H54 (cell line): ENCODE results near the gene ITGA2.
A peak's percentile ranks its signal among the peaks of the same experiment; 100 is the strongest.

Source experiments
- DNase-seq: peaks from one replicate; pipeline ENCODE4 v3.0.0; 2011; ENCODE audit warnings: low spot score, mixed read lengths; ENCODE audit not compliant: insufficient read length
- FAIRE-seq: peaks from 3 replicates; lab custom pipeline; 2011; peaks lifted over from hg19 to GRCh38; lab: Jason Lieb, UNC
- POLR2A ChIP-seq: IDR thresholded peaks from 2 replicates; pipeline ENCODE4 v1.6.1; 2011; ENCODE audit warnings: low read depth, mild to moderate bottlenecking, low read length

ITGA2 gene

DNA sequence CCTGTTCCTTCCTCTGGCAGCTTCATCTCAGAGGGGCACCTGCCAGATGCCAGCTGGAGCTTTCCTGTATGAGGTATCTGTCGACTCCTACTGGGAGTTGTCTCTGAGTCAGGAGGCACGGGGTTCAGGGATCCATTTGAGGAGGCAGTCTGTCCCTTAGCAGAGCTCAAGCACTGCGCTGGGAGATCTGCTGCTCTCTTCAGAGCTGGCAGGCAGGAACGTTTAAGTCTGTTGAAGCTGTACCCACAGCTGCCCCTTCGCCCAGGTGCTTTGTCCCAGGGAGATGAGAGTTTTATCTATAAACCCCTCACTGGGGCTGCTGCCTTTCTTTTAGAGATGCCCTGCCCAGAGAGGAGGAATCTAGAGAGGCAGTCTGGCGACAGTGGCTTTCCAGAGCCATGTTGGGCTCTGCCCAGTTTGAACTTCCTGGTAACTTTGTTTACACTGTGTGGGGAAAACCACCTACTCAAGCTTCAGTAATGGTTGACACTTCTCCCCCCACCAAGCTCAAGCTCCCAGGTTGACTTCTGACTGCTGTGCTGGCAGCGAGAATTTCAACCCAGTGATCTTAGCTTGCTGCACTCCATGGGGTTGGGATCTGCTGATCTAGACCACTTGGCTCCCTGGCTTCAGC is 11.8 kb upstream of the ITGA2 start:
- FAIRE-seq (no peak), DNase-seq (no peak)
- no peak for TF ChIP-seq POLR2A

DNA sequence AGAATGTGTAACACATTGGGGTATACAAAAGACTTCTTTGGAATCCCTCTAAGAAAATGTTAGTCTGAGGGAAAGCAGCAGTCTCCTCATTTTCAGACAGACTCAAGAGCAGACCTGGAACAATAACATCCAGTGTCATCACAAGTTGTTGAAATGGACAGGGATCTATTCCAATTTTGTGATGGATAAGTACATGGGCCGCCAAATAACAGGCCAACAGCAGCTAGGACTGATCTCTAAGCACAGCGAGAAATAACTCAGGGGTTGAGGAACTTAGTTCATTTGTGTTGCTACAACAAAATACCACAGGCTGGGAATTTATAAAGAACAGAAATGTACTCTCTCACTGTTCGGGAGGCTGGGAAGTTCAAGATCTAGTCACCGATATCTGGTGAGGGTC is 7.6 kb upstream of the ITGA2 start:
- FAIRE-seq, result no peak
- DNase-seq, result no peak
- TF ChIP-seq POLR2A, result no peak

DNA sequence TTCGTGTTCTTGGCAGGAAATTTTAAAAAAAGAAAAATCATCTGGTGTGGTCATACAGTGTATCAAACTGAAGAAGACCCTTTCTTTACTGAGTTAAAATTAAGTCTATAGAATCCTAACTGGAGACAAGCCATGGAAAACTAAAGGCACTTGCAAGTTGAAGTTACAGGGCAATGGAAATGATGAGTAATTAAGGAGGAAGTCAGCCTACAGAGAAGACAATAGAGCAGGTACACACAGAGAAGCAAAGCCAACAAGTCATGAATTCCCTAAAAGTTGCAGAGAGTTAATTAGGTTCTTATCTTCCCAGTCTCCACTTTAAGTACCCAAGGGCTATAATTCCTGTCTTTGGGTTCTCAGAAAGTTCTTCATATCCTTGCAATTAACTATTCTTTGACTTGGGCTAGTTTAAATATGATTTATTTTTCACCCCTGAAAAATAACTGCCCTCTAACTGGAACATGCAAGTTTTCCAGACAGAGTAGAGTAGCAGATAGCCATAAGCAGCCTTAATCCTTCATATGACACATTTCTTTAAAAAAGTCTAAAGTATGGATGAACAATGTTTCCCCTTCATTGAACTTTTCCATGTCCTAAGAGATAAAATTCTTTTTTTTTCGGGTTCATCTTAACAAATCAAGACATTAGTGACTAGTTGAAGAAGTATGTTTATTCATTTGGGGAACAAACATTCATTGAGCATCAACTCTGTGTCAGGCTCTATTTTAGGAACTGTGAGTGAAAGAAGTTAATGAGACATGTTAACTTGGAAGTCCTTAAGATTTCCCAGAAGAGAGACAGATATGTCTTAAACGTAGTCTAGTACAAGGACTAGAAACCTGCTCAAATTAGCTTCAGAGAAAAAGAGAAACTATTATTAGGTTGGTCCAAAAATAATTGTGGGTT is 5.2 kb upstream of the ITGA2 start:
- DNase-seq (no peak), FAIRE-seq (no peak)
- no peak for TF ChIP-seq POLR2A

DNA sequence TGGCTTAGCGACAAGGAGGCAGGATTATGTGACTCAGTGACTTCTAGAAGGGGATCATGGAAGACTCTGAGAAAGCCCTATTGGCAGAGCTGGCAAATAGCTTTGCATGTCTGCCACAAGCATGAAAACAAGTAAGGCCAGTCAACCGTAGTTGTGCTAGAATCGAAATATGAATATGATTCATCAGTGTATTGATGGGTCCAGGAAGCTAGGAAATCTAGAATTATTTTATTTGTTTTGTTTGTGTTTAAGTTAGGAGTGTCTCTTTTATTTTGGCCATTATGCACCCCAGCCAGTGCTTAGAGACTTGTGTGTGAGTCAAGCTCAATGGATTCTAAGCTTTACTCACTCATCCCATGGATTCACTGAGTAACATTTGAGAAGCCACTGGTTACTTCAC is 3.8 kb upstream of the ITGA2 start:
- DNase-seq (no peak), FAIRE-seq (no peak)
- TF ChIP-seq POLR2A, result no peak

DNA sequence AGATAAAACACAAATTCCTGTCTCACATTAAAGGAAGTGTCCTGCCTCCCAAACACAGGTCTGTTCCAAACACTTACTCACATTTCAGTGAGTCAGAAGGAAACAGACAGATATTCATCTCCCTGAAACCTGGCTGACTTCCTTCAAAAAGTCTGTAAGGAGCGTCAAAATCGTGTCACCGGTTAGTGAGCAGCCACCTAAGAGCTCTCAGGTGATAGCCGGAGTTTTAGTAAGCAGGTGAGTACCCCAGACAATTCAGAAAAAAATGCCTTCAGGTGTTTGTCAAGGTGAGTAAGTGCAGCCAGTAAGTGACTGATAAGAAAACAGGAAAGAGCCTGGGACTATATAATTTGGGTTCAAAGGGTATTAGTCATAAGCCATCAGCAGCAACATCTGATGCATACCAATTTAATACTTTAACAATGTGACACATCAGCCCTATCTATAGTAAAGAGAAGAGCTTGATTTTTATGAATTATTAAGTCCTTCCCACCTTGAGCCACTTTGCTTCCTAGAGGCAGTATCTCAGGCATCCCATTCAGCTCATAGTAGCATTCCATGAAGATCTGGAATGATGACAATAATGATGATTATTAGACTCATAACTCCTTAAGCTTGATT is 1.3 kb upstream of the ITGA2 start:
- no peak for TF ChIP-seq POLR2A
- peak; percentile 85 for FAIRE-seq
- DNase-seq, result no peak

DNA sequence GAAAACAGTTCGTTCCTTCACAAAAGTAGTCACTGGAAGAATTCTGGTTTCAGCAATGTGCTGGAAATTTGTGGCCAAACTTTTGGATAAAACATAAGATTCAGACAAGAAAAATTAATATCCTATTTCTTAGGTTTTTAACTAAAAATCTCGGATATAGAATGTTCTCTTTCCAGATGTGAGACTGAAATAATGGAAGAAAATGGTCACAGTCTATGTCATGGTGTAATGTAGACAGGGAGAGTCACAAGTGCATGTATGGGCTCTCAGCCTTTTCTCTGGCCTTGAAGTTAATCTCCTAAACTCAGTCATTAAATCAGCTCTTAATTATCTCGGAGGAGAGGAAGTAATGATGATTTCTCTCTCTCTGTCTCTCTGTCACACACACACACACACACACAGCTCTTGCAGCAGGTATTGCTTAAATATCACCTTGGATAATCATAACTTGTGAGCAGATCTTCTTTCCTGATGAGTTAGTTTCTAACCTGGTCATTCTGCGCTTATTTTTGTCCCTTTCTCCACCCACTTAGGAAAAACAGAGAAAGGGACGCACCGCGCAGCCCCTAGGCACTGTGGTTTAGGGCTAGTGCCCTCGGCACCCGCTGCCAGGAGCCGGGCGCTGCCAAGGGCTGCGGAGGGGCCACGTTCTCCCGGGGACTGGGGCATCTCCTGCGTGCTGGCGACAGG is 672 bp upstream of the ITGA2 start:
- DNase-seq (peak; percentile 20), FAIRE-seq (no peak)
- TF ChIP-seq POLR2A, result no peak

DNA sequence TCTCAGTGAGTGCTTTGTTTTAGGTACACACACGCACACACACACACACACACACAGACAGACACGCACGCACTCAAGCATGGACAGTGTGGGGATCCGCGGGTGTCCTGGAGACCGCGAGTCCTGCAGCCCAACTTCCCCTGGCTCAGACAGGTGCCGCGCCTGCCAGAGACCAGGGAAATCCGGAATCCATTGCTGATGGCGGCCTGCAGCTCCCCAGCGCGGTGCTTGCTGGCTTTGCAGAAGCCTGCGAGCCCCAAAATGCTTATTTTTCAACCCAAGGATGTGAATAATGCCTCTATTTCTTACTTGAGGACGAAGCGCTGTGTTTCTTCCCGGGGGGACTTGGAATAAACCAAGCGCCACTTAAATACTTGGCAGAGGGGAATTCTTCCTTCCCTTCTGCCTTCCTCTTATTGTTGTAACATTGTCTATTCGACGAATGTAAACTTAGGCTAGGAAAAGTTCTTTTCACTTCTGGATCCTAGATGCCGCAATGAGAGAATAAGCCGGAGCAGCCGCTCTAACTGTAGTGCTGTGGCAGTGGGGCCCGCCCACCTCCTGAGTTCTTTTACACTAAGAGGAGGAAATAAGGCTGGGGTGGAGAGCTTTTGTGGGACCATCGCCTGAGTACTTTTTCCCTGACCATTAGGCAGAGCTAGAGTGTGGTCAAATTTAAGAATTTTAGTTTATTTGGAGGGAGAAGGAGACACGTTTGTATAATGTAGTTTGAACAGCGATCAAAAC is 802 bp downstream of the ITGA2 start:
- FAIRE-seq (no peak), DNase-seq (peak; percentile 15)
- no peak for TF ChIP-seq POLR2A

DNA sequence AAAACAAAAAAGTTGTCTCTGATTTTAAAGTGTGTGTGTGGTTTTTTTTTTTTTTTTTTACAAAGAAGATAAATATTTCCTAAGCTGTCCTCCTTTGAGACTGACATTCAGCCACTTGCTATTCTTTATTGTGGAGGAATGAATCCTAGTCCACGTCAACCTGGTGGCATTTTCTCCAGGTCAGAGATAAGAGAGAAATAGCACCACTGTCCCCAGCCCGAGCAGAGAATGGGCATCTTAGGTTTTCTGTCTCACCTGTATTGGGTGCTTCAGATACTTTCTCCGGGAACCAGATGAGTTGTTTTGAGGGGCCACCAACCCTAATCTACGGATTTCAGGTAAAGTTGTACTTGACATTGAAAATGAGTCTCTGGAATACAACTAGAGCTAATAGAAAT is 1.4 kb downstream of the ITGA2 start:
- no peak for FAIRE-seq
- no peak for DNase-seq
- no peak for TF ChIP-seq POLR2A

DNA sequence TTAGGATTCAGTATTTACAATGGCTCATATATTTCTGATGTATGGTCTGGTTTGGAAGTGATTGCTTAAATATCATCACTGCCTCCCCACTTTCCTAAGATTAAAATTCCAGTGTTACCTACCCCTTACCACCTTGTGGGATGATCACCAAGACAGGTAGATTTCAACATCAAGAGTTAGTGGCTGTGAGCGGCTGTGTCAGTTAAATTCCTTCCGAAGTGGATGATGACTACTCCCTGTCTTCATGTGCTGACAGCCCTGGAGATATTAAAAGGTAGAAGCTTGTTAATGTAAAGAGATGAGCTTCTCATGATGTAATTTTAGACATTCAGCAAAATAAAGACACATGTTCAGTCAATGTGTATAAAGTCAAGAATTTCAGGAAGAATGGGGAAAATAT is 4.2 kb downstream of the ITGA2 start:
- DNase-seq (no peak), FAIRE-seq (no peak)
- no peak for TF ChIP-seq POLR2A

DNA sequence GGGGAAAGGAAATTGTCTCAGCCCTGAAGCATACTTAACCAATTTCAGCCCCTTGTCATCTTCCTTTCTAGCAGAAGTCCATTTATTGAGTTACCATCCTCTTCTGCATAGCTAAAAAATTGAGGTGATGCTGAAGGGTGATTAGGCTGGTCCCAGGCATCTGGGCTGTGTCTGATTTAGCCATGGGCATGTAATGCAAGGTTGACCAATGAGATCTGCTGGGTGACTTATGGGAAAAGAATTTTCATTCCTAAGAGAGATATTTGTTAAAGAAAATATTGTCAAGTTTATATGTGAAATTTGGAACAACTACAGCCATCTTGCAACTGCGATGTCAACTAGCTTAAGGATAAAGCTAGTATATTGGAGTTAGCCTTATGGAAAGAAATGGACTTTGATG is 5.1 kb downstream of the ITGA2 start:
- FAIRE-seq, result no peak
- DNase-seq, result no peak
- TF ChIP-seq POLR2A, result no peak

DNA sequence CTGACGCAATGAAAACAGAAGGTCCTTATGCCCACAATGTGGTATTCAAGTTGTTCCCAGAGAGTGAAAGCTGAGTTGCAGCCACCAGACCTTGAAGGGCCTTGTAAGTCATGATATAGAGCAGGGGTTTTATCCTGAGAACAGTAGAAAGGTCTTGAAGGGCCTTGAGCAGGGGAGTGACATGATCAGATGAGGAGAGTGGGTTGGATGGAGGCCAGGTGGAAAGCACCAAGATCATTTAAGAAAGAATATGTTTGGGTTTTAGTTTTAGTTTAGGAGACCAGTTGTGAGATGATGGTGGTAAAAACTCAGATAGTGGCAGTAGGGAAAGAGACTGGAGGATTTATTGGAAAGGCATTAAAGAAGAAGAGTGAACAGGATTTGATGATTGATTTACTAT is 5.9 kb downstream of the ITGA2 start:
- TF ChIP-seq POLR2A, result no peak
- FAIRE-seq (no peak), DNase-seq (no peak)

DNA sequence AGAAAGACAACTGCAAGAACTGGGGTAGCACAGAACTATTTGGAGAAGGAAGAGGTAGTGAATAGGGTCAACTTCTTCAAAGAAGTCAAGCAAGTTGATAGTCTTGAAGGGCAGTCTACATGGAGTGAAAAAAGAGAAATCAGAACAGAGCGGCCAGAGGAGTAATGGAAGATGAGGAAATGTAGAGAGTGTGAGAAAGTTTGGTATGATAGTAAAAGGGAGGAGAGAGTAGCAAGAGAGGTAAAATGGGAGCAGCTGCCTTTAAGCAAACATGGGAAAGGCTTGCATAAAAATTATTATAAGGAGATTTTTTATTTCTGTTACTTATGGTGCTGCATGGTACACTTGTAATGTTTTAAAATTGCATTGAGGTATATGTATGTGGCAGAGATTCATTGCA is 6.8 kb downstream of the ITGA2 start:
- DNase-seq (no peak), FAIRE-seq (no peak)
- no peak for TF ChIP-seq POLR2A

DNA sequence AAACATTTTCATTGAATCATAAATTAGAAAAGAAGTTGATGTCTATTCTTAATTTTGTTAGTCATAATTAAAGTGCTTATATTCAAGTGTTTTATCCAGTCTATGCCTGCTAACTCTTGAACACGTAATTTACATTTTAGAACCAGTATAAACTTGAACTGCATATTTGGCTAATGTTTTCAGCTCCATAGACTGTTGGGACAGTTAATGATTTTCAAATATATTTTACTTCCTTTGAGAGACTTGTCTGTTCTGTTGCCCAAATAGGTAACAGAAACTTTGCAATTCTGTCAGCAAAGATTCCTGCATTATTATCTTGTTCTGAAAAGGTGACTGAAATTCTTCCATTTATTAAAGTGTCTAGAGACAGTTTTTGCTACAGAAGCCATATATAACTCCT is 7.8 kb downstream of the ITGA2 start:
- DNase-seq (no peak), FAIRE-seq (no peak)

DNA sequence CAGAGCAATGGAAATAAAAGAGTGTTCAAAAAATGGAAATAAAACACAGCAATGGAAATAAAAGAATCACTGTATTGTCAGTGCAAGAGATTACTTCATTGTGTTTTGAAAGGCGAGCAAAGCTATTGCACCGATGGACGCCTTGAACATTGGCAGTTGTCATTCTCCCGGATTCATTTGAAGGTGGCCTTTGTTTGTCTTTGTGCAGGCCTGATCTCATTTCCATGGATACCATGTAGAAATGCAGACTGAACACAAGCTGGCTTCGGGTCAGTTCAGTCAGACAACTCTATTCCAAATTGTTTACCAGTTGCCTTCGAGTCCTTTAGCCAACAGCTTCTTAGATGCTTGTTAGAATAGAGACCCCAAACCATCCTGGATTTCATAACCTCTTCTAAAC is 8.3 kb downstream of the ITGA2 start:
- TF ChIP-seq POLR2A, result no peak
- no peak for FAIRE-seq
- DNase-seq, result no peak

More for the DNA sequence above, 7.8 kb downstream of the ITGA2 start:
- TF ChIP-seq POLR2A, result no peak
